ENCODE data around the gene PCDH10.

PCDH10 gene

GRCh38 chr4:133129237-133129636 is 19.9 kb upstream of the PCDH10 start:
- no peak overlapping the region for H3K4me3 ChIP-seq (replicated peaks; ENCODE audit: low read depth, low read length)
- TF ChIP-seq CTCF (IDR thresholded peaks at IDR 0.05; ENCODE audit: low read depth, low read length, missing control alignments): no peak
- DNase-seq (ENCODE audit: extremely low read depth, low read depth): no peak

GRCh38 chr4:133130171-133130570 is 18.9 kb upstream of the PCDH10 start:
- DNase-seq (ENCODE audit: extremely low read depth, low read depth): no peak
- TF ChIP-seq CTCF (IDR thresholded peaks at IDR 0.05; ENCODE audit: low read depth, low read length, missing control alignments): no peak
- H3K4me3 ChIP-seq (replicated peaks; ENCODE audit: low read depth, low read length): no peak overlapping the region

- no peak overlapping the region for H3K4me3 ChIP-seq (replicated peaks; ENCODE audit: low read depth, low read length)
- no peak for DNase-seq (ENCODE audit: extremely low read depth, low read depth)
- no peak for TF ChIP-seq CTCF (IDR thresholded peaks at IDR 0.05; ENCODE audit: low read depth, low read length, missing control alignments)
Observed at GRCh38 chr4:133131829-133132460, 17.1 kb upstream of the PCDH10 start.

GRCh38 chr4:133136833-133137232 is 12.3 kb upstream of the PCDH10 start:
- no peak for DNase-seq (ENCODE audit: extremely low read depth, low read depth)
- TF ChIP-seq CTCF (IDR thresholded peaks at IDR 0.05; ENCODE audit: low read depth, low read length, missing control alignments): no peak
- H3K4me3 ChIP-seq (replicated peaks; ENCODE audit: low read depth, low read length): no peak overlapping the region

GRCh38 chr4:133137571-133137970 is 11.5 kb upstream of the PCDH10 start:
- no peak for DNase-seq (ENCODE audit: extremely low read depth, low read depth)
- H3K4me3 ChIP-seq (replicated peaks; ENCODE audit: low read depth, low read length): no peak overlapping the region
- no peak for TF ChIP-seq CTCF (IDR thresholded peaks at IDR 0.05; ENCODE audit: low read depth, low read length, missing control alignments)

GRCh38 chr4:133143775-133144430 is 5.2 kb upstream of the PCDH10 start:
- no peak for TF ChIP-seq CTCF (IDR thresholded peaks at IDR 0.05; ENCODE audit: low read depth, low read length, missing control alignments)
- H3K4me3 ChIP-seq (replicated peaks; ENCODE audit: low read depth, low read length): no peak overlapping the region
- no peak for DNase-seq (ENCODE audit: extremely low read depth, low read depth)
